OCI-LY7 (cell line): ENCODE data around the gene CYFIP1.

Experiments used
- CTCF ChIP-seq: fragments of 200-600 bp; sonication (generic); conservative IDR thresholded peaks from 2 replicates; pipeline ENCODE4 v1.5.1; 2014; ENCODE audit warnings: mild to moderate bottlenecking, antibody characterized with exemption, low read length, moderate library complexity, mixed read lengths
- EZH2phosphoT487 ChIP-seq: fragments of 200-600 bp; sonication (generic); IDR thresholded peaks from 2 replicates; pipeline ENCODE4 v1.6.1; 2018; ENCODE audit warnings: low read depth, borderline replicate concordance, mild to moderate bottlenecking, mixed run types, antibody characterized with exemption, low read length, moderate library complexity, mixed read lengths

- no peak for TF ChIP-seq CTCF
- TF ChIP-seq EZH2phosphoT487: no peak
Observed at GRCh38 chr15:22889146-22889818, 90.9 kb downstream of the CYFIP1 start.
